Esophagus (tissue), 2 donors: ENCODE measurements around the gene RBKS. TPM values are rescaled to one million over a fixed set of nuclear protein-coding genes. Genes with fewer than 3 reads are reported as not detected.

ENCODE experiments used
- H3K27ac ChIP-seq, 2 donors: one replicate each; pipeline ENCODE4 v1.5.1; 2013; ENCODE audit warnings: low read depth in 2 of 2, mild to moderate bottlenecking in 2 of 2, inconsistent platforms in 1 of 2, low read length in 1 of 2, moderate library complexity in 1 of 2
- H3K27me3 ChIP-seq, 2 donors: one replicate each; pipeline ENCODE4 v1.6.1; 2013; ENCODE audit warnings: low read length in 2 of 2, control low read depth in 1 of 2, mild to moderate bottlenecking in 1 of 2; ENCODE audit not compliant: insufficient read depth in 2 of 2, control insufficient read depth in 1 of 2
- H3K36me3 ChIP-seq, 2 donors: one replicate each; pipeline ENCODE4 v1.6.1; 2013; ENCODE audit warnings: low read length in 1 of 2; ENCODE audit not compliant: control insufficient read depth in 2 of 2, insufficient read depth in 2 of 2
- H3K4me1 ChIP-seq, 2 donors: one replicate each; pipeline ENCODE4 v1.6.1; 2013; ENCODE audit warnings: low read length in 1 of 2; ENCODE audit not compliant: control insufficient read depth in 2 of 2, insufficient read depth in 2 of 2
- H3K4me3 ChIP-seq, 2 donors: one replicate each; pipeline ENCODE4 v1.5.1; 2013; ENCODE audit warnings: low read length in 2 of 2, mild to moderate bottlenecking in 2 of 2, low read depth in 1 of 2, moderate library complexity in 1 of 2
- H3K9me3 ChIP-seq, 2 donors: one replicate each; pipeline ENCODE4 v1.6.1; 2013; ENCODE audit warnings: mild to moderate bottlenecking in 2 of 2, low read depth in 1 of 2, low read length in 1 of 2, moderate library complexity in 1 of 2; ENCODE audit not compliant: control insufficient read depth in 2 of 2, insufficient read depth in 1 of 2
- WGBS, 2 donors: extraction: QIAGEN DNeasy Blood & Tissue Kit; methylation state at CpG; one replicate each; pipeline ENCODE4 v1.1.7; 2013; 5-methylcytosine and 5-hydroxymethylcytosine counted together
- polyA plus RNA-seq, 2 donors: library from polyadenylated mRNA; stranded (reverse); fragments of 200-250 nt; gene quantifications; one replicate each; pipeline ENCODE4 v1.2.3, GENCODE V29; 2013
- donor health status: healthy with polysubstance abuse.
- donor health status: Bipolar disorder and iron deficiency.

The RBKS gene
- polyA plus RNA-seq, 2 donors, result 2.6 to 2.8 TPM

GRCh38 chr2:27920148-27920885, 30.1 kb upstream of the RBKS start:
- no peaks in the 10 kb centered on the region for H3K4me1 ChIP-seq
- WGBS, 2 donors, result 29 to 35% methylated on average over 4 of the region's 4 CpGs
- no peaks in the 10 kb centered on the region for H3K36me3 ChIP-seq
- H3K9me3 ChIP-seq, result no peaks in the 10 kb centered on the region
- H3K4me3 ChIP-seq, result no peak overlapping the region
- no peak overlapping the region for H3K27ac ChIP-seq
- H3K27me3 ChIP-seq, result no peaks in the 10 kb centered on the region

- WGBS, 2 donors, result 51 to 63% methylated on average over 1 of the region's 1 CpG
- H3K9me3 ChIP-seq, result no peaks in the 10 kb centered on the region
- no peaks in the 10 kb centered on the region for H3K27me3 ChIP-seq
- H3K27ac ChIP-seq, result no peak overlapping the region
- H3K4me3 ChIP-seq, result no peak overlapping the region
- no peaks in the 10 kb centered on the region for H3K4me1 ChIP-seq
- no peaks in the 10 kb centered on the region for H3K36me3 ChIP-seq
Observed at GRCh38 chr2:27916293-27916995, 26.3 kb upstream of the RBKS start.

DNA sequence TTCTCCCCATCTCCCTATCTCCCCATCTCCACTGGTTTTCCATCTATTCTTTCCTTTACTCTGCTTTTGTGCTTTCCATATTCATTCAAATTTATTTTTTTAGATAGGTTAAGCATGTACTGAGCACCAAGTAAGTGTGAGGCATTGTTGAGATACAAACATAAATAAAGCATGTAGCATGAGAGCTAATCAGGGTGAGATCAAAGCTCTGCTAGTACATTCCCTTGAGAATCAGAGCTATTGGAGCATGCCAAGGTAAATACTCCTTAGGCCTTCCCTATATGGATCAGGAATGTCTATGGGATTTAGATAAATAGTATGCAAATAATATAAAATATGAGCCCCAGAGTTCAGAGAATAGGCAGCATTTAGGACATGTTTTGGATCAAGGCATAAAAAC, 25.7 kb upstream of the RBKS start:
- H3K36me3 ChIP-seq, result no peaks in the 10 kb centered on the region
- H3K27me3 ChIP-seq, result no peaks in the 10 kb centered on the region
- H3K4me1 ChIP-seq, result no peaks in the 10 kb centered on the region
- no peak overlapping the region for H3K27ac ChIP-seq
- no peak overlapping the region for H3K4me3 ChIP-seq
- no peaks in the 10 kb centered on the region for H3K9me3 ChIP-seq

DNA sequence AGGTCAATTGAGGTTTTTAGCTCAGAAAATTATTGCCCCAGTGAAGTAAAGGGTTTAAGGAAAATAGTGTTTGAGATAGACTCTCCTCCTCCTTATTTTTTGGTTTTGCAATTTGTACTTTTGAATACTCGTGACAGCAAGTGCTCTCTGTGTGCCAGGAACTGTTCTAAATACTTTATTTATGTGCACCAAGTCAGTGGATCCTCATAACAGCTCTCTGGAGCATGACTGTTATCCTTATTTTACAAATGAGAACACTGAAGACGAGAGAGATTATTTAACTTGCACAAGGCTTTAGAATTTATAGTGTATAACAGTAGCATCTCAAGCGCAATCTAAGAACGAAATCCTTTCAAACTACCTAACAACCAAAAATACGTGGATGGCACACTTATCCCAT, 25.0 kb upstream of the RBKS start:
- Histone ChIP-seq H3K36me3 (no peaks in the 10 kb centered on the region), H3K27ac (no peak overlapping the region), H3K4me1 (no peaks in the 10 kb centered on the region), H3K27me3 (no peaks in the 10 kb centered on the region), H3K4me3 (no peak overlapping the region), H3K9me3 (no peaks in the 10 kb centered on the region)
- WGBS, 2 donors, result 42 to 54% methylated on average over 5 of the region's 5 CpGs

- no peak overlapping the region for H3K27ac ChIP-seq
- no peaks in the 10 kb centered on the region for H3K27me3 ChIP-seq
- no peaks in the 10 kb centered on the region for H3K36me3 ChIP-seq
- no peak overlapping the region for H3K4me3 ChIP-seq
- no peaks in the 10 kb centered on the region for H3K4me1 ChIP-seq
- H3K9me3 ChIP-seq, result no peaks in the 10 kb centered on the region
Observed at GRCh38 chr2:27914805-27915175, 24.6 kb upstream of the RBKS start.

DNA sequence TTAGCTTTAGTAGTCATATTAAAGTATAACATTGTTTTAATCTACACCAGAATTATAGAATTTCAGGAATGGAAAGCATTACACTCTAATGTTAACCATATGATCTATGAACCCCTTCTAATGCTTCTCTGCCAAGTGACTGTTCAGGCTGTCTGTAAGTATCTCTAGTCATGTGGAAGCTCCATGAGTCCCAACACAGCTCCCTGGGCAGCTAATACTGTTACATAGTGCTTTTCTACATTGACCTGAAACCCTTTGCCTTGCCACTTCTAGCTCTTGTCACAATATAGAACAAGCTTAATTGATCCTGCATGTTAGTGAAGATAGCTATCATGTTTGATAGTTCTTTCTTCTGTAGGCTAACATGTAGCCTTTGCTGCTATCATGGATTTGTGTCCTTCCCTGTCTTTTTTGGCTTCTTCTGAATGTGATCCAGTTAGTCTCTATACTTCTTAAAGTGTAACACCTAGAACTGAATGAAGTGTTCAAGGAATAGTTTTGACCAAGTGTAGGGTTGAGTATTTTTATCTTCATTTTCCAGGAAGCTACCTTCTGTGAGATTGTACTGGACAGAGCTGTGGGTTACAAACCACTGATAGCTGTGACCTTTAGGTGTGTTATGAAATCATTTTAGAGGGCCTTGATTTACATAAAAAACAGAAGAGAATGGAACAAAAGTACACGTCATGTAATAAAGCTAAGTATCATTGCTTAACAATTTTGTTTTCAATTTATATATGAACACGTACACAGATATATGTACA, 24.0 kb upstream of the RBKS start:
- no peak overlapping the region for H3K4me3 ChIP-seq
- H3K4me1 ChIP-seq, result no peaks in the 10 kb centered on the region
- WGBS, 2 donors, result 81 to 83% methylated on average over 2 of the region's 2 CpGs
- H3K36me3 ChIP-seq, result no peaks in the 10 kb centered on the region
- no peaks in the 10 kb centered on the region for H3K9me3 ChIP-seq
- no peak overlapping the region for H3K27ac ChIP-seq
- H3K27me3 ChIP-seq, result no peaks in the 10 kb centered on the region

- no peaks in the 10 kb centered on the region for H3K9me3 ChIP-seq
- H3K36me3 ChIP-seq, result no peaks in the 10 kb centered on the region
- no peak overlapping the region for H3K4me3 ChIP-seq
- no peaks in the 10 kb centered on the region for H3K27me3 ChIP-seq
- no peak overlapping the region for H3K27ac ChIP-seq
- WGBS, 2 donors, result 99 to 100% methylated on average over 2 of the region's 2 CpGs
- no peaks in the 10 kb centered on the region for H3K4me1 ChIP-seq
Observed at GRCh38 chr2:27912512-27912911, 22.3 kb upstream of the RBKS start.

DNA sequence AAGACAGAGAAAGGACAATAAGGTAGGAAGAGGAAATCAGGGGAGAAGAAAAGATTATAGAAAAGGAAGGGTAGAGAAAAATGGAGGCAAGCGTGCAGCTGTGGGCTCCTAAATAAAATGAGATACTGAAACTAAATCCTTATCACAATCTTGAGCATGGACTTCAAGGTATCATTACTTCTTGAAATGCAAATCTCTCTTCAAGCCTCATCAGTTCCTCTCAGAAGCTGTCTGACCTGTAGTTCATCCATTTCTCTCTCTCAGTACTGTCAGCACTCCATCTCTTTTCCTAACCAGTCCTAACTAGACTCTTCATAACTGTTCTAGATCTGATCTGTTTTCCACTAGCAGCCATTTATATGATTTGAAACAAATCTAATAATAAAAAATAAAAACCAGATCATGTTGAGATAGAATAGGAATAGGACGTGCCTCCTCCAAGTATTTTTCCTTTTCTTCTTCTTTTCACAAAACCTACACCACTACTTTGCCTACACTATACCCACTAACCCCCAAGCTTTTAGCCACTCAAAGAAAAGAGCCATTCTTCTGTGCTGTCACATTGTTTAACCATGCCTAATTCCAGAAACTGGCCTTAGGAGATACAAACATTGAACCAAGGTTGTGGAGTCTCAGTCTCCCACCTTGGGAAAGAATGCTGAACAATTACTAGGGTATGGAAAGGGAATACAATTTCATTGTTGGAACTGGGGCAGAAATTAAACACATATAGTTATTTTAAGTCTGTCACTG, 21.4 kb upstream of the RBKS start:
- Histone ChIP-seq H3K36me3 (no peaks in the 10 kb centered on the region), H3K4me3 (no peak overlapping the region)

GRCh38 chr2:27909901-27910300, 19.7 kb upstream of the RBKS start:
- no peaks in the 10 kb centered on the region for H3K27me3 ChIP-seq
- no peaks in the 10 kb centered on the region for H3K36me3 ChIP-seq
- H3K27ac ChIP-seq, result no peak overlapping the region
- H3K9me3 ChIP-seq, result no peaks in the 10 kb centered on the region
- 43 to 46% methylated on average over 2 of the region's 2 CpGs for WGBS, 2 donors
- no peaks in the 10 kb centered on the region for H3K4me1 ChIP-seq
- H3K4me3 ChIP-seq, result no peak overlapping the region

More for the DNA sequence above, 21.4 kb upstream of the RBKS start:
- 97 to 100% methylated on average over 2 of the region's 2 CpGs for WGBS, 2 donors
- Histone ChIP-seq H3K27me3 (no peaks in the 10 kb centered on the region), H3K9me3 (no peaks in the 10 kb centered on the region), H3K27ac (no peak overlapping the region), H3K4me1 (no peaks in the 10 kb centered on the region)
